C4-2B (cell line): Measurements from ENCODE around the gene SPHK1.

ENCODE experiments used
- ZFX ChIP-seq: fragments of 450-650 bp; IDR thresholded peaks from 2 replicates; pipeline ENCODE4 v1.6.1; 2017
- TF ChIP-seq, protein P1 (sequence below): fragments of 450-650 bp; conservative IDR thresholded peaks from 2 replicates; pipeline ENCODE4 v1.5.1; 2017; ENCODE audit warnings: mild to moderate bottlenecking

DNA sequence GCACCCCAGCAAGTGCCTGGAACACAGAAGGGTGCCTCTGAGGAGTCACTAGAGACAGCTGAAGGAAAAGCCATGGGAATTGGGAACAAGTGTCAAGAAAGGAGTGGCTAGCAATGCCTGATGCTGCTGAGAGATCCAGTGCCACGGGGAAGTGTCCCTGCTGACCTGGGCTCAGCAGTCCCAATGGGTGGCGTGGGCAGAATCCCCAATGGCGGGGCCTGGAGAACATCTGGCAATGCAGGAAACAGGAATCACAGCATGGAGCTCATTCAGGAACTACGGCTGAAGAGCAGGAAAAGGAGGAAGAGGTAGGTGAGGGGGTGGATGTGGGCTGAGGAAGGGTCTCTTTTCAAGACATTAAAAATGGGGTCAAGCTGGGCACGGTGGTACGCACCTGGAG, 38.5 kb downstream of the SPHK1 start:
- TF ChIP-seq, protein P1, sequence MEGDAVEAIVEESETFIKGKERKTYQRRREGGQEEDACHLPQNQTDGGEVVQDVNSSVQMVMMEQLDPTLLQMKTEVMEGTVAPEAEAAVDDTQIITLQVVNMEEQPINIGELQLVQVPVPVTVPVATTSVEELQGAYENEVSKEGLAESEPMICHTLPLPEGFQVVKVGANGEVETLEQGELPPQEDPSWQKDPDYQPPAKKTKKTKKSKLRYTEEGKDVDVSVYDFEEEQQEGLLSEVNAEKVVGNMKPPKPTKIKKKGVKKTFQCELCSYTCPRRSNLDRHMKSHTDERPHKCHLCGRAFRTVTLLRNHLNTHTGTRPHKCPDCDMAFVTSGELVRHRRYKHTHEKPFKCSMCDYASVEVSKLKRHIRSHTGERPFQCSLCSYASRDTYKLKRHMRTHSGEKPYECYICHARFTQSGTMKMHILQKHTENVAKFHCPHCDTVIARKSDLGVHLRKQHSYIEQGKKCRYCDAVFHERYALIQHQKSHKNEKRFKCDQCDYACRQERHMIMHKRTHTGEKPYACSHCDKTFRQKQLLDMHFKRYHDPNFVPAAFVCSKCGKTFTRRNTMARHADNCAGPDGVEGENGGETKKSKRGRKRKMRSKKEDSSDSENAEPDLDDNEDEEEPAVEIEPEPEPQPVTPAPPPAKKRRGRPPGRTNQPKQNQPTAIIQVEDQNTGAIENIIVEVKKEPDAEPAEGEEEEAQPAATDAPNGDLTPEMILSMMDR: no peak
- no peak for TF ChIP-seq ZFX
